ENCODE data around the gene PDE7B.
"Not testable (repeated sequence)": the region's sequence is repeated elsewhere in the genome, so short reads cannot be mapped to it uniquely, and the experiment has no call there.

PDE7B gene

GRCh38 chr6:136137739-136138402 lies 286.4 kb downstream of the PDE7B start:
- DNase-seq (ENCODE audit: low read depth in 2 of 2, low spot score in 1 of 2), result no peak

DNA sequence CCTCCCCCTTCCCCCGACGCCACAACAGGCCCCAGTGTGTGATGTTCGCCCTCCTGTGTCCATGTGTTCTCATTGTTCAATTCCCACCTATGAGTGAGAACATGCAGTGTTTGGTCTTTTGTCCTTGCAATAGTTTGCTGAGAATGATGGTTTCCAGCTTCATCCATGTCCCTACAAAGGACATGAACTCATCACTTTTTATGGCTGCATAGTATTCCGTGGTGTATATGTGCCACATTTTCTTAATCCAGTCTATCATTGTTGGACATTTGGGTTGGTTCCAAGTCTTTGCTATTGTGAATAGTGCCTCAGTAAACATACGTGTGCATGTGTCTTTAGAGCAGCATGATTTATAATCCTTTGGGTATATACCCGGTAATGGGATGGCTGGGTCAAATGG lies 287.6 kb downstream of the PDE7B start:
- DNase-seq (ENCODE audit: low read depth in 2 of 2, low spot score in 1 of 2), result not testable (repeated sequence)

DNA sequence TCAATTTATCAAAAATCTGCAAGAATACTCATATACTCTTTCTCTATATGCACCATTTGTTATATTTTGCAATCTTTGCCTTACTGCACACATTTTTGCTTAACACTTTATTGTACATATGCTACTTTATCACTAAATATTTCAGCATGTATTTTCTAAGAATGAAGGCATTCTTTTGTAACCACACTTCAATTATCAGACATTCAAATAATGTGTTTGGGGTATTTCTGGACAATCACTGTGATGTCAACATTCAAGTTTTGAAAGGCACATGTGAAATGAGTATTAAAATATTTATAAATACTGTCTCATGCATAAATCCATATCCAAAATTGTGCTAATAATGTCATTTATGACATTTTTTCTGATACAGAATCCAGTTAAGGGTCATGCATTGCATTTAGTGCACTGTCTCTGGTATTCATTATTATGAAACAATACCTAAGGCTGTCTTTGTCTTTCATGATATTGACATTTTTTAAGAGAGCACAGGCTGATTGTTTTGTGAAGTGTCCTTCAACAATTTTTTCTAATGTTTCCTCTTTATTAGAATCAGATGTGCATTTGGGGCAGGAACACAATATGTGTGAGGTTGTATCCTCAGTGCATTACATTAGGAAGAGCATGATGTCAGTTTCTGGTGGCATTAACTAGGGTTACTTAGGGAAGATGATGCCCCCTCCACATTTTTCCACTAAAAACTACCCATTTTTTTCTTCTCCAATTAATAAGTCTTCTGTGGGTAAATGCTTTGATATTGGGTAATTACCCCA lies 292.9 kb downstream of the PDE7B start:
- DNase-seq (ENCODE audit: low read depth in 2 of 2, low spot score in 1 of 2), result no peak

- DNase-seq (ENCODE audit: low read depth in 2 of 2, low spot score in 1 of 2), result no peak
These were observed 294.6 kb downstream of the PDE7B start for GRCh38 chr6:136146130-136146529.

- DNase-seq (ENCODE audit: low read depth in 2 of 2, low spot score in 1 of 2), result no peak
These were observed 295.8 kb downstream of the PDE7B start for GRCh38 chr6:136147342-136147741.

GRCh38 chr6:136148051-136148450 lies 296.6 kb downstream of the PDE7B start:
- DNase-seq (ENCODE audit: low read depth in 2 of 2, low spot score in 1 of 2), result no peak

GRCh38 chr6:136148523-136148922 lies 297.0 kb downstream of the PDE7B start:
- no peak for DNase-seq (ENCODE audit: low read depth in 2 of 2, low spot score in 1 of 2)

DNA sequence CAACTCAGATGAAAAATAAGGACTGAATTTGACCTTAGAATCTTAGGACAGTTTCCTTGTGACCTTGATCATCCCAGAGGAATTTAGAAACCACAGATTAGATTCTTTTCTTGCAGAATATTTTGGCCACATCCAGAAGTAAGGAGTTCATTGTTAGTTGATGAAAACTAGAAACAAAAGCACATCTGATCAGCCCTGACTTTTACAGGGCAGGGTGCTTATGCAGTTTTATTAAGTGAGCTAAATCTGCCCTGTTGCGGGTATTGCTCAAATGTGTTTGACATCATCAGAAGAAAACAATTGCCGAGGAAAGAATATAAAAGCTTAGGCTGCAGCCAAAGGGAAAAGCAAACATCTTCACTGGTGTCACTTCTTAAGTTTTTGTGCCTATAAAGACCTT lies 297.8 kb downstream of the PDE7B start:
- DNase-seq (ENCODE audit: low read depth in 2 of 2, low spot score in 1 of 2), result no peak

DNA sequence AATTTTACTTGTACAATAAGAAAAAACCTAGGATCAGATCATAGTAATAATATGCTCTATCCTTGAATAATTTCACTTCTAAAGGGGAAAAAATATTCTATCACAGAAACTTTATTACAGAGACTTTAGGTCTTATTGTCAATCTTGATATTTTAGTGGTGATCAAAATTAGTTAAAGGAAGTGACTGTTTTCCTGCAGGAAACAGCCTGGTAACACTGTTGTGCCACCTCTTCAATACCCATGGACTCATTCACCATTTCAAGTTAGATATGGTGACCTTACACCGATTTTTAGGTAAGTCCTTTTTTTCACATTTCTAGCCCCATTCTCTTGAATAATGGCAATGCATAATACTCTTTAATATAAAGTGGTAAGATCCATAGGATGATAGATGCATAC lies 299.5 kb downstream of the PDE7B start:
- DNase-seq (ENCODE audit: low read depth in 2 of 2, low spot score in 1 of 2), result no peak

DNA sequence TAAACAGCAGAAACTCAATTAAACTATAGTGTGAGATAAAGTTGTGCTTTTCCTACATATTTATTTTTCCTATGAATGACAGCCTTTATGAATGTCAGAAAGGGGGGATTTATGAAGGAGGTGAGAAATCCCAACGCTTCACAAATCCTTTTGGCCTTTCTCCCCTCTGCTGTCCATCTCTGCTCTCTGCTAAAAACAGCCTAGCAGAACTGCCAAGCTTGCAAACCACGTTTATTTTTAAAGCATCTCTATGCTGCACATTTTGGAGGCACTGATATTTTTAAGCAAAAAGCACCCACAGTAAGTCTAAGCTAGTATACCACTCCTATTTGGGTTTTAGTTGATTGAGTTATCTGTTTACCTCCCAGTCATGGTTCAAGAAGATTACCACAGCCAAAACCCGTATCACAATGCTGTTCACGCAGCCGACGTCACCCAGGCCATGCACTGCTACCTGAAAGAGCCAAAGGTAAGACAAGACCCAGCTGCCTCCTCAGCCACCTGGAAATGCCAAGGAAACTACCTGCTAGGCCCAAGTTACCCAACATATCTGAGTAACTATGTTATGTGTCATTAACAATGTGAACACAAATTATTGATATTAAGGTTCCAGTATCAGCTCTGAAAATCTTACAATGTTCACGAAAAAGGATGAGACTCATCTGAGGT lies 302.3 kb downstream of the PDE7B start:
- no peak for DNase-seq (ENCODE audit: low read depth in 2 of 2, low spot score in 1 of 2)

DNA sequence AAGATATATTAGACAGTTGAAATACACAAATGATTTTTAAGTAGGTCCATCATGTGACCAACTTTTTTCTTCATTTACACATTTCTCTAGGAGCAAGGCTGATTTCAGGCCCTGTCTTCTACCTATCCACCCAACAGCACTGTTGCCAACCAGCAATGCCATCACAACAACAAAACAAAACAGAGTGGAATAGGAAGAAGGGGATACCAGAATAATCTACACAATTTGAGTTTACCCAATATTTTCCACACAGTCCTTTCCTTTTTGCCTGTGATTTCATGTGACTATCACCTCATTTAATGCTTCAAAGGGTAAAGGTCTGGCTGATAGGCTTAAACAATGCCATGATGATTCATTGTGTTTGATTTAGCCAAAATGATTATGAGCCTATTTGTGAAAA lies 303.7 kb downstream of the PDE7B start:
- DNase-seq (ENCODE audit: low read depth in 2 of 2, low spot score in 1 of 2), result no peak

DNA sequence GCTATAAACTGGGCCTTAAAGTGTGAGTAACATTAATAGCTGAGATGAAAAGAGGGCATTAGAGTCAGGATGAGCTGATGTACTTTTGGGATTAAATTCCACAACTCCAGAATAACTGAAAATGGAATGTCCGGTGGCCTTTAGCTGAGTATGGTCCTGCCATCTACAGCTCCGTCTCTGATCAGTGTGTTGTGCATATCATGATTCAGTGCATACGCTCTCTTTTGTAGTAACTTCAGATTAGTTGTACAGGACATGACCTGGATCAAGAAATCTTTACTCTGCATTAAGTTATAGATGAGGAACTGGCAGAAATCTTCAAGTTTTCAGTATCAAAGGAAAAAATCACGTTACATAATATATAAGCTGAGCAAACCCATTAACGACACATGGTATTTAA lies 306.2 kb downstream of the PDE7B start:
- no peak for DNase-seq (ENCODE audit: low read depth in 2 of 2, low spot score in 1 of 2)

GRCh38 chr6:136158387-136158821 lies 306.9 kb downstream of the PDE7B start:
- no peak for DNase-seq (ENCODE audit: low read depth in 2 of 2, low spot score in 1 of 2)

- DNase-seq (ENCODE audit: low read depth in 2 of 2, low spot score in 1 of 2), result no peak
These were observed 307.5 kb downstream of the PDE7B start for GRCh38 chr6:136158971-136159370.

DNA sequence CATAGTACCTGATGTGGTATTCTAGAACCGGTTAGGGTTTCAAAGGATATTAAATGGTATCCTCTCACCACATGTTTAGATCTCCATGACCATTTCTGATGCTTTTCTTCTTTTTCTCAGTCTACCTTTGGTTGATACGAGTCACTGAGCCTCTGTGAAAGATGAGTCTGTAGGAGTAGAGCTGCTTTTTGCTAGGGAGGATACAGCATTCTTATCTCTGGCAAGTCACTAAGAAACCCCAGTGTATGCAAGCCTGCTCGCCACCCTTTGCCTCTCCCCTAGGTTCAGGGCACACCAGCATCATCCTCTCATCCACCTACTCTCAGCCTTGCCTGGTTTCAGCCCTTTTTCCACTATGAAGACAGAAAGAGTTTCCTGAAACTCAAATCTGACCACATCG lies 308.7 kb downstream of the PDE7B start:
- no peak for DNase-seq (ENCODE audit: low read depth in 2 of 2, low spot score in 1 of 2)

DNA sequence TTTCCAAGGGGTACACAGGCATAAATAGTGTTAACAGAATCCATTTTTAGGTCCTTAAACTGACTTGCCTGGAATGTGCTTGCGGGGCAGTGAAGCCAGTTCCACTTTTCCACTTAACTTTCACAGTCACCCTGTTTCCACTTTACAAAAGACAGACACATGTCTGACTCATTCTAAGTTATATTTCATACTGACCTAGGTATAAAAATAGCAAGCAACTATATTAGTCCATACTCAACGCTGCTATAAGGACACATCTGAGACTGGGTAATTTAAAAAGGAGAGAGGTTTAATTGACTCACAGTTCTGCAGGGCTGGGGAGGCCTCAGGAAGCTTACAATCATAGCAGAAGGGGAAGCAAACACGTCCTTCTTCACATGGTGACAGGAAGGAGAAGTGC lies 310.4 kb downstream of the PDE7B start:
- DNase-seq (ENCODE audit: low read depth in 2 of 2, low spot score in 1 of 2), result no peak

- DNase-seq (ENCODE audit: low read depth in 2 of 2, low spot score in 1 of 2), result no peak
These were observed 311.8 kb downstream of the PDE7B start for GRCh38 chr6:136163260-136163659.

- DNase-seq (ENCODE audit: low read depth in 2 of 2, low spot score in 1 of 2), result no peak
These were observed 315.3 kb downstream of the PDE7B start for GRCh38 chr6:136166815-136167214.

DNA sequence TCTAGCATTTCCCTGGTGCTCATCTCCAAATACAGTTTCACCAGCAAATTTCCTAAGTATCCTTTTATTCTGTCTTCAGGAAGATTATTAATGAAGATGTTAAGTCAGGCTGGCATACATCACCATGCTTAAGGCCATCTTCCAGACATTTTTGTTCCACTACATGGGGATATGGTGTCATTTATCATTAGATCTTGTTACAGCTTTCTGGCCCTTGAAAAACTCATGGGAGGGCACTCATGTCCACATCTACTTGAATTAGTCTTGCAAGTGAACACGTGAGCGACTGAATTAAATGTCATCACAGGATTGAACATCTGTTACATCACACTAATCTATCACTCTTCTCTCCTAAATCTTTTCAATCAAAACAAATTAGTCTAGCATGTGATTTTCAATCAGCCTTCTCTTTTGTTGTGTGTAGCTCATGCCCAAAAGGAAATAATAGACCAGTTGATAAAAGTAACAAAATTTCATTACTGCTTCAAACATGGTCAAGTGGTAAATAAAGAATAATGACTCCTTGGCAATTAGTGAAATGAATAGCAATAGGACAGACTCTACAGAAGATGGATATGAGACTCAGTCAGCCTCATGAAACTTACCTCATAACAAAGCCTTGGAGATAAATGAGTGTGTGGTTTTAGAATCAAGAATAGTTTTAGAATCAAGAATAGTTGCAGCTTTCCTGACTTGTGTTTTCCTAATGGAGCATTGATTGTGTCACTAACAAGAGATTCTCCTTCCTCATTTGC lies 318.1 kb downstream of the PDE7B start:
- no peak for DNase-seq (ENCODE audit: low read depth in 2 of 2, low spot score in 1 of 2)

DNA sequence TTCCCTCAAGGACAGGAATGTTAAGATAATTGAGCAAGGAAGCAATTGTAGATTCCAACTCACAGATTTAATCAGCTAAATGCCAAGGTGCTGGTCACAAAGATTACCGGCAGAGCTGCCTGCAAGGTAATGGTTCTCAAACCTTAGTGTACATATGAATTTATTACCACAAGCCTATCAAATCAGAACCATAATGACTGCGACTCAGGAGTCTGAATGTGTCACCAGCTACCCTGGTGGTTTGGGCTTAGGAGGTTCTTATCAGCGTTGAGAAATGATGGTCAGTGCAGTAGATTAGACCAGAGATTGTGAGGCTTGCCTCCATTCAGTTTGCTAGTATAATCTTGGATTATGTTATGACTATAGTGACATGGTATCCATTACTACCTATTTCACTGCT lies 319.7 kb downstream of the PDE7B start:
- no peak for DNase-seq (ENCODE audit: low read depth in 2 of 2, low spot score in 1 of 2)
